ENCODE results near the gene NFYA.

Gene NFYA

DNA sequence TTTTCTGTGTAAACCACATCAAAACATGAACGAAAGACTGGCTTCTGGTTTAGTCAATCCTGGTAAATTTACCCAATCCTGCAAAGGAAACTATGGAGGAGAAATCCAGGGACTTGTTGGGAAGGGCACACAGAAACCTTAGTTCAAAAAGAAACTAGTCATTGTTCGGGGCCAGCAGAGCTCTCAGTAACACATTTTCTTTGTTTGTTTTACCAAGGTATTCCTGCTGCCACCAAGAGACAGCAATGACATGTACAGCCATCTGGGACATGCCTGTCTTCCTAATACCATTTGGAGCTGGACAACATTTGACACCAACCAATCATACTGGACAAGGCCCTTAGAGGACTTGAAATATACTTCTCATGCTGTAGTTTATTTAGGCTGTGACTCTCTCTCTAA is 8.9 kb upstream of the NFYA start:
- no peaks in the 10 kb centered on the region for H3K27me3 ChIP-seq (ENCODE audit: control insufficient read depth, insufficient read depth, low read length)
- H3K4me3 ChIP-seq (ENCODE audit: low read length): no peak overlapping the region
- H3K9me3 ChIP-seq (ENCODE audit: control insufficient read depth, low read length): no peaks in the 10 kb centered on the region
- no peaks in the 10 kb centered on the region for H3K36me3 ChIP-seq (ENCODE audit: control insufficient read depth, insufficient read depth, low read length)
- H3K9ac ChIP-seq (ENCODE audit: low read length): peak overlapping the region; percentile 23
- peaks cover 59% of the 10 kb centered on the region for H3K4me1 ChIP-seq (ENCODE audit: control insufficient read depth, insufficient read depth, low read length)

DNA sequence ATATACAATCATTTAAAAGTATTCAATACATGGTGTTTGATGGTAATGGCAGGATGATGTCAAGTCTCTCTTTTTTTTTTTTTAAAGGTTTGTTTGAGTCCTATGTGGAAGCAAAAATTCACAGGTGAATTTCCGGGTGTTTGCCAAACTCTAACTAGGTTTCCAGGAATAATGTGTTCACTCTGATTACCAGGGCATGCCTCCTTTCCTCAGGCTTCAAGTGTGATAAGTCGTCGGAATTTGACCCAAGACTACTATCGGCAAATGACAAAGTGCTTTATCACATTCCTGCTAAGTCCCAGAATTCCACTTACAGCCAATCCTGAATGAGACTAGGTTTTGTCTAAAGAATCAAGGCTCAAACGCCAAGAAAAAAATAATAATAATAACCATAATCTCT is 7.9 kb upstream of the NFYA start:
- Histone ChIP-seq H3K4me3 (ENCODE audit: low read length) (no peak overlapping the region), H3K9me3 (ENCODE audit: control insufficient read depth, low read length) (no peaks in the 10 kb centered on the region), H3K27me3 (ENCODE audit: control insufficient read depth, insufficient read depth, low read length) (no peaks in the 10 kb centered on the region), H3K9ac (ENCODE audit: low read length) (no peak overlapping the region), H3K36me3 (ENCODE audit: control insufficient read depth, insufficient read depth, low read length) (no peaks in the 10 kb centered on the region), H3K4me1 (ENCODE audit: control insufficient read depth, insufficient read depth, low read length) (peaks cover 58% of the 10 kb centered on the region)

DNA sequence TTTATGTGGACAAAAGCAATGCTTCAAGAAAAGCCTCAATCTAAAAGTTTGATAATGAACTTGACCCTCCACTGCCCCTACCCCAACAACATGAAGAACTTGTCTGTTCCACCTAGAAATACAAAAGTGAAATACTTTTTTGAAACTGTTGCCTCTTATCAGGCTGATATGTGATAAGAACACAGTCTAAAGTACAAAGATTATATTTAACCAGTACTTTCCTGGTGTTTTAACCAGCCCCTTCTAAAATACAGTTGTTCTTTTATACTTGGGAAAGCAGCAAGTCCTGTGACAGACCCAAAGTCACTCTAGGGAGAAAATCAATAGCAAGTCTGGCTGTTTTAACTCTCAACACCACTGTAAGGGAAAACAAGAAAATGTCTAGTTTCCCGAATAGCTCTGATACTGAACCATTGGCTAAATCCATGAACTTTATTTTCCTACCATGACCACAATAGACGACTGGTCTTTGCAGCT is 7.2 kb upstream of the NFYA start:
- H3K36me3 ChIP-seq (ENCODE audit: control insufficient read depth, insufficient read depth, low read length): no peaks in the 10 kb centered on the region
- H3K27me3 ChIP-seq (ENCODE audit: control insufficient read depth, insufficient read depth, low read length): no peaks in the 10 kb centered on the region
- H3K4me1 ChIP-seq (ENCODE audit: control insufficient read depth, insufficient read depth, low read length): peaks cover 63% of the 10 kb centered on the region
- no peak overlapping the region for H3K9ac ChIP-seq (ENCODE audit: low read length)
- H3K4me3 ChIP-seq (ENCODE audit: low read length): no peak overlapping the region
- no peaks in the 10 kb centered on the region for H3K9me3 ChIP-seq (ENCODE audit: control insufficient read depth, low read length)

DNA sequence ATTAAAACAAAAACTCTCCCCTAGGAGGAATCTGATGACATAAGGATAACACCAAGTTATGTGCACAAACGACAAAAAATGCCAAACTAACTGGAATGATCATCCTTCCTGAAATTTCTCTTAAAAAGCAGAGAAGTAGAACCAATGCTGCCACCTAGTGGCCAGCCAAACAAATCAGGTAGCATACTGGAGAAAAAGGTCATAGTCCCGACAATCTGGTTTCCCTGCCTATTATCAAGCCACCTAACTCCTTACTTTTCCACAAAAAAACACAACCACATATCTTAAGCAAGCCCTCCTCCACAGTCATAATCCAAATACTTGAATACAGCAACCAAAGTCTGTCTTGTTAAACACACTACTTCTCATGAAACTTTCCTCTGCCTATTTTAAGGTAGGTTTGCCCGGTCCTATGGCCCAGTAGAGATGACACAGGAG is 5.9 kb upstream of the NFYA start:
- H3K9ac ChIP-seq (ENCODE audit: low read length): no peak overlapping the region
- H3K4me1 ChIP-seq (ENCODE audit: control insufficient read depth, insufficient read depth, low read length): peaks cover 52% of the 10 kb centered on the region
- H3K36me3 ChIP-seq (ENCODE audit: control insufficient read depth, insufficient read depth, low read length): no peaks in the 10 kb centered on the region
- H3K9me3 ChIP-seq (ENCODE audit: control insufficient read depth, low read length): no peaks in the 10 kb centered on the region
- H3K27me3 ChIP-seq (ENCODE audit: control insufficient read depth, insufficient read depth, low read length): no peaks in the 10 kb centered on the region
- no peak overlapping the region for H3K4me3 ChIP-seq (ENCODE audit: low read length)

DNA sequence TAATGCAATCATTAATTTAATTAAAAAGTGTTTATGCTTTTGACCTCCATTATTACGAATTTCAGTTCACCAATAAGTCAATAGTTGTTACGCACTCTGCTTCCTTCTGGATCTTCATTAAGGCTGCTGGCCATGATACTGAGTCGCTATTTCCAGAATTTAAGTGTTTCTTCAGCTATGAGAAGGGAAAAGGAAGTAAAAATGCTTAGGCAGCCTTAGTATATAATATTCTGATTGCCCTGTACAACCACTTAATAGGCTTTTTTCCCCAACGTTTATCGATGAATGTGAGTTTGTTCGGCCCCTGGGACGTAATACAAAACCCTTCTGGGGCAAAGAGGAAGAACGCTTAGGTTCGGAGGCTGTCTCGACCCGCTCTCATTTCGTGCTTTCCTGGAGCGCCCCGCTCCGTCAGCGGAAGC is 1.3 kb upstream of the NFYA start:
- Histone ChIP-seq H3K36me3 (ENCODE audit: control insufficient read depth, insufficient read depth, low read length) (no peaks in the 10 kb centered on the region), H3K27me3 (ENCODE audit: control insufficient read depth, insufficient read depth, low read length) (no peaks in the 10 kb centered on the region), H3K4me1 (ENCODE audit: control insufficient read depth, insufficient read depth, low read length) (peaks cover 21% of the 10 kb centered on the region), H3K9me3 (ENCODE audit: control insufficient read depth, low read length) (no peaks in the 10 kb centered on the region), H3K4me3 (ENCODE audit: low read length) (peak overlapping the region; percentile 28), H3K9ac (ENCODE audit: low read length) (peak overlapping the region; percentile 95)

DNA sequence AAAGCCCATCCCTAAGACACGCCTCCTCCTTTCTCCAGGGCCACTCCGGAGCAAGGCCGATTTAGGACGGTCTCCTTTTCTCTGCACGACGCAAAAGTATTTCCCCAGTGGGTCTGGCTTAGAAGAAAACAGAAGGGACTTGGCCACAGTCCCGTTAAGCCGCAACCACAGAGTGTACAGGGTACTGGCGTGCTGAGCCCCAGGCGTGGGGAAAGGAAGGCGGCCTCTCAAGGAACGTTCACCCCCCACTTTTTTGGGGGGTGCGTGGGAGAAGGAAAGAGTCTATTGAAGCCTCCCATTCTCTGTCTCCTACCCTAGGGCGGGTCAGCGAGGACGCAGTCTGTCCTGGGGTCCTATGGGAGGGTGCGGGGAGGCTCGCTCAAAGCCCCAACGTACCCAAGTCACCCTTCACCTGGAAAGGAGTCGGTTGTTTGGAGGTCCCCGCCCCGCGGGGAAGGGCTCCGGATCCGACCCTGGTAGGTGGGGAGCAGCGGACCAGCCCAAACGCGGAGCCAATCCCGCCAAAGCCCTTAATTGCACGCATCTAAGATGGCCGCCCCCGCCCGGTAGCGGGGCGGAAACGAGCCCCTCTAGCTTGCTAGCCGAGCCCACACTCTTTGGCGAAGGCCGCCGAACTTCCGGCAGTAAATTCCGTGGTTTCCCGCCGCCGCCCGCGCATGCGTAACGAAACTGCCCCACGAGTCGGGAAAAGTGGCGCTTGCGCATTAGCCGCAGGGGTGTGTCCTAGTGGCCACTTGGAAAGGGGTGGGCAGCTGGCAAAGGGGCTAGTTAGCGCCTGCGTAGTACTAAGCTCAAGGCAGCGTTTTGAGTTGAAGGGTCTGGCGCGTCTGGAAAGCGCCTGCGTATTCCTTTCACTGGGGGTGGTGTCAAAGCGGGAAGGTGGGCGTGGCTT is 595 bp upstream of the NFYA start, which contains the start of gene OARD1:
Gene OARD1, minus strand, starts transcription at position 434 of the 913 bp plus-strand sequence. CDS start 722 bp downstream, outside the sequence.
- H3K36me3 ChIP-seq (ENCODE audit: control insufficient read depth, insufficient read depth, low read length): no peaks in the 10 kb centered on the region
- peak within 1 kb of the TSS; percentile 57 for H3K4me3 ChIP-seq (ENCODE audit: low read length)
- peak within 1 kb of the TSS; percentile 95 for H3K9ac ChIP-seq (ENCODE audit: low read length)
- peaks cover 15% of the 10 kb centered on the region for H3K4me1 ChIP-seq (ENCODE audit: control insufficient read depth, insufficient read depth, low read length)
- H3K9me3 ChIP-seq (ENCODE audit: control insufficient read depth, low read length): no peaks in the 10 kb centered on the region
- no peaks in the 10 kb centered on the region for H3K27me3 ChIP-seq (ENCODE audit: control insufficient read depth, insufficient read depth, low read length)

DNA sequence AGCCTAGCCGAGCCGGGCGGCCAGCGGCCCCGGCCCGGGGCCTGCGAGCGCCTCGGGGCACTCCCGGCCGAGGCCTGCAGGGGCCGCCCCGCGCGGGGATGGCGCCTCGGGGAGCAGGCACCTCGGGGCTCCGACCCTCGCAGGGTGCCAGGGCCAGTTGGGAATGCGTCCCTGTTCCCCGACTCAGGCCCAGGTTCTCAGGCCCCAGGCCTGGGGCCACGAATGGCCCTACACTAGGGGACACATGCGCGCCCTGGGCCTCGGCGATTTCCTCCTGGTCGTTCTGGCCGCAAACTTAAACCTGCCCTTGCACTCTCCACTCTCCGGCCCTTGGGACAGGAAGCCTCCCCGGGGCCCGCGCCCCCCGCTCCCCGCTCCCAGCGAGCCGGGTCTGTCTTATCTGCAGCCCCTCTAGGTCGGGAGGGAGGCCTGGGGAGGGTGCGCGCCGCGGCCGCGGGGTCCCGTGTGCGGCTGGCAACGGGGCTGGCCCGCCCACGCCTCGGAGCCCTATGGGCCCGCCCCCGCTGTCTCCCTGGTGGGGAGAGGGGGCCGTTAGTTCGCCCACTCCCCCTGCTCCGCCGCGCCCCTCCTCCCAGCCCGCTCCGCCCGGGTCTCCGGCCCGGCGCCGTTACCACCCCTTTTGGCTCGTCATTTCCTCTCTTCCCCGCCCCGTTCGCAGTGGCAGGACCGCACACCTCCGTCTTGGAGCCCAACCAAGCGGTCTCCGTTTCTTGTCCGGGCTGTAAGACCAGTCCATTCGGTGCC is 611 bp downstream of the NFYA start:
- peak overlapping the region; percentile 57 for H3K4me3 ChIP-seq (ENCODE audit: low read length)
- no peaks in the 10 kb centered on the region for H3K9me3 ChIP-seq (ENCODE audit: control insufficient read depth, low read length)
- H3K9ac ChIP-seq (ENCODE audit: low read length): peak overlapping the region; percentile 91
- H3K27me3 ChIP-seq (ENCODE audit: control insufficient read depth, insufficient read depth, low read length): no peaks in the 10 kb centered on the region
- peaks cover 15% of the 10 kb centered on the region for H3K4me1 ChIP-seq (ENCODE audit: control insufficient read depth, insufficient read depth, low read length)
- H3K36me3 ChIP-seq (ENCODE audit: control insufficient read depth, insufficient read depth, low read length): no peaks in the 10 kb centered on the region

DNA sequence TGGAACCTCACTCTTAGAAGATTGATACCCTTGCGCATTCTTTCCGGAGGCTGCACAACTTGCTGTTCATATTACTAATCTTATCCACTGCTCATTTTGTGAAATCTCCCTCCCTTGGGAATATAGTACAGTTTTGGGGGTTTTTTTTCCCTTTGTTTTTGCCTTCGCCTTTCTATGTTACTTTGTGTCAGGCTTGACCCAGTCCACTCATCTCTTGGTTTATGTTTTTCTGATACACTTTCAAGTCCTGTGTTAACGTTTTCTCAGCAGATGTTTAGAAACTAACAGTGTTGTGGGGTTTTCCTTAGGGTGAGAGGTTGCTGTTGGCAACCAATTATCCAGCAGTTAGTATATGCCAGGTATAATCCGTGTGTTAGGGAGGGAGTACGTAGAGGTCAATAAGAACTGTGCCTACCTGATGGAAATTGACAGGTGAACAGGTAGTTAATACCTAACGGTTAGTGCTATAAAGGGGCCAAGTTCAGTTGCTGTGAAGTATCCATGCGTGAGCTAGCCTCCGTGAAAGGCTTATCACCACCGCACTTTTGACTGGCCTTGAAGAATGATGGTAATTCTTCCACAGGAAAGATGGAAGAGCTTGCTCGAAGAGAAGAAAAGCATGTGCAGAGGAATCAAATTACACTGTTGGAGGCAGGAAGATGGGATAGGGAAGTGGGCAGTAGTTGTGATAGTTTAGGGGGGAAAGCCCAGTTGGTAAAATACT is 1.4 kb downstream of the NFYA start:
- peak overlapping the region; percentile 57 for H3K4me3 ChIP-seq (ENCODE audit: low read length)
- H3K36me3 ChIP-seq (ENCODE audit: control insufficient read depth, insufficient read depth, low read length): no peaks in the 10 kb centered on the region
- H3K9ac ChIP-seq (ENCODE audit: low read length): peak overlapping the region; percentile 91
- H3K27me3 ChIP-seq (ENCODE audit: control insufficient read depth, insufficient read depth, low read length): no peaks in the 10 kb centered on the region
- no peaks in the 10 kb centered on the region for H3K9me3 ChIP-seq (ENCODE audit: control insufficient read depth, low read length)
- peaks cover 14% of the 10 kb centered on the region for H3K4me1 ChIP-seq (ENCODE audit: control insufficient read depth, insufficient read depth, low read length)

DNA sequence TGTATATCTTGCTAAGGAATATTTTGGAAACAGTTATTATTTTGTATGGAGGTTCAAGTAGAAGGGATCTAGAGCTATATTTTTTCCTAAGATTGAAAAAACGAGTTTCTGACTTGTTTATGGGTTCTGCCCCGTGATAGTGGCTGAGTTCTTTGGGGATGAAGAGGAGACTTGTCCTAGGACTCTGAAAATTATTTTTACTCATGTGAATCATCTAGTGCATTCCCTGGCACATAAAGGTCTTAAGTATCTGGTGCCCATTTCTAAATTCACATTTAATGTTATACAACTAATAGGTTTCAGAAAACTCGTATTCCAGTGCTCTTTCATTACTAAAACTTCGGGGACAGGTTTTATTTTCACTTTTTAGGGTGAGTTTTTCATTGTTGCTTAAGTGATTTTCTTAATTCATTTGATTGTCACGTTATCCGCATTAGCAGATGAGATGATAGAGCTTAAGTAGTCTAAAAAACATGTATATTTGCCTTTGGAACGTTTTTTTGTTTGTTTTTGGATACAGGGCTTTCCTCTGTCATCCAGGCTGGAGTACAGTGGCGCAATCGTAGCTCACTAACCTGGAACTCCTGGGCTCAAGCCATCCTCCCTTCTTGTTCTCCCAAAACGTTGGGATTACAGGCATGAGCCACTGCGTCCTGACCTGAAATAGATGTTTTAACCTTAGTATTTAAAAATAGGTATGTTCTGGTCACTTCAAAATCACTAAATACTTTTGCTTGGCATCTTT is 2.1 kb downstream of the NFYA start:
- Histone ChIP-seq H3K9ac (ENCODE audit: low read length) (no peak overlapping the region), H3K4me1 (ENCODE audit: control insufficient read depth, insufficient read depth, low read length) (peaks cover 7% of the 10 kb centered on the region), H3K36me3 (ENCODE audit: control insufficient read depth, insufficient read depth, low read length) (no peaks in the 10 kb centered on the region), H3K4me3 (ENCODE audit: low read length) (no peak overlapping the region), H3K27me3 (ENCODE audit: control insufficient read depth, insufficient read depth, low read length) (no peaks in the 10 kb centered on the region), H3K9me3 (ENCODE audit: control insufficient read depth, low read length) (no peaks in the 10 kb centered on the region)

DNA sequence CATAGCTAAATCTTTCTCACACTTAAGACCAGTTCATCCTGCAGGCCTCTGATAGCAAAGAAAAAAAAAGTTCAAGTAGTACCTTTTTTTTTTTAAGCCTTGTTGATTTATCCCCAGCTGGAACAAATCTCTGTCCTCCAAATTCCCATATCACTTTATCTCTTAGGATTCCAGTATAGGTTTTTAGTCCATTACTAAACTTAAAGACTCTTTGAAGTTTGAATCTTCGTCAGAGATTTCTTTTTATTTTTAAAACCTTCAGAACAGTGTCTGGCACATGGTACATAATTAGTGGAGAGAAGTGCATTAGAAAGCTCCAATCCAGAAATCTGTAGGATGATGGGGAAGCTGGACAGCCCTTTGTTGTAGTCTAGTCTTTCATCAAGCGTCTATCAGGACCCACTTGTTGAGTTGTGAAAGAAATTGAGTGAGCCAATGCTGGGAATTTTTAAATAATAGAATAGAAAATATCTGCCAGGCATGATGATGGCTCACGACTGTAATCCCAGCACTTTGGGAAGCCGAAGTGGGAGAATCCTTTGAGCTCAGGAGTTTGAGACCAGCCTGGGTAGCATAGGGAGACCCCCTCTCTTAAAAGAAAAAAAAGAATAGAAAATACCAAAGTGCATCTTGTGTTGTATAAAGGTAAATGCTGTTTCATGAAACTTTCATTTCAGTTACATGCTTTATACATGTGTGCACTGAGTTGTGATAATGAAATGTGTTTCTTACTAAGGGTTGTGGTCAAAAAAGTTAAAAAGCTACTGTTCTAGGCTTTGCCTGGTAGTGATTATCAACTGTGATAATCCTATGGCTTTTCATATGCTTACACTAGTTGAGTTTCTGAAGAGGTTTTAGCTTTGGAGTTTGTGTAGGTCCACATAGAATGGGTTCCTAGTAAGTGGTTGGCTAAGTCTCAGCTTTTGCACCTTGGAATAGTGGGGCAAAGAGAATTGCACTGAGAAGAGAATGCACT is 3.2 kb downstream of the NFYA start:
- Histone ChIP-seq H3K36me3 (ENCODE audit: control insufficient read depth, insufficient read depth, low read length) (no peaks in the 10 kb centered on the region), H3K9me3 (ENCODE audit: control insufficient read depth, low read length) (no peaks in the 10 kb centered on the region), H3K9ac (ENCODE audit: low read length) (no peak overlapping the region), H3K27me3 (ENCODE audit: control insufficient read depth, insufficient read depth, low read length) (no peaks in the 10 kb centered on the region), H3K4me1 (ENCODE audit: control insufficient read depth, insufficient read depth, low read length) (no peaks in the 10 kb centered on the region), H3K4me3 (ENCODE audit: low read length) (no peak overlapping the region)

All from mucosa of stomach (tissue), 1 donor.